ENCODE measurements around the gene CHMP6. TPM values are rescaled to one million over a fixed set of nuclear protein-coding genes. Genes with fewer than 3 reads are reported as not detected.

The CHMP6 gene
- total RNA-seq, 1 donor from 2014 or later = 13.6 TPM

DNA sequence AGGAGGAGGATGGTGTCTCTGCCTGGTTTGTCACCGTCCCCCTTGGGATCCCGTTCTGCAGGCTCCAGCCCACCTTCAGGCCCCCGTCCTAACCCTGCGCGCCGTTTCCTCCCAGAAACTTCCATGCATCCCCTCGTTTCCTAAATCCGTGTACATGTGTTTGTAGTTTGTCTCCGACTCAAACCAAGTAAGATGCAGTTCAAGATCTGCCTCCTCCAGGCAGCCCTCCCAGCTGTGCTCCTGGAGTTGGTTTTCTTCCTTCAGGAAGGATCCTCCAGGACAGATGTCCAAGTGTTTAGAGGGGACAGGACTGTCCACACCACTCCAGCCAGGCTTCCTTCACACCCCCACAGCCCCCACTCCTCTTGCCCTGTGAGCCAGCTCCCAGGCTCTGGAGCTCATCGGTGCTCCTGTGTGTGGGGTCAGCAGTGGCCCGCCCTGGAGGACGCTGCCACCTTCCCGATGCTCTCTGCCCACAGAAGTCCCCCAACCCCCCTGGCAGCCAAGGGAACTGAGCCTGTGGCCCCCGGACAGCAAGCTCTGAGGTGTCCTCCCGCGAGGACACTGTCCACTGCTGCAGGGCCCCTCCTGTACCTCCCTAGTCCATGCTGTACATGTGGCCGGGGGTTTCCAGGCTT is 54.6 kb downstream of the CHMP6 start:
- ATAC-seq (ENCODE audit: poor library complexity) = no peak
- DNase-seq = no peak
- intact Hi-C loops (cut with DNase I) = no loop called here

DNA sequence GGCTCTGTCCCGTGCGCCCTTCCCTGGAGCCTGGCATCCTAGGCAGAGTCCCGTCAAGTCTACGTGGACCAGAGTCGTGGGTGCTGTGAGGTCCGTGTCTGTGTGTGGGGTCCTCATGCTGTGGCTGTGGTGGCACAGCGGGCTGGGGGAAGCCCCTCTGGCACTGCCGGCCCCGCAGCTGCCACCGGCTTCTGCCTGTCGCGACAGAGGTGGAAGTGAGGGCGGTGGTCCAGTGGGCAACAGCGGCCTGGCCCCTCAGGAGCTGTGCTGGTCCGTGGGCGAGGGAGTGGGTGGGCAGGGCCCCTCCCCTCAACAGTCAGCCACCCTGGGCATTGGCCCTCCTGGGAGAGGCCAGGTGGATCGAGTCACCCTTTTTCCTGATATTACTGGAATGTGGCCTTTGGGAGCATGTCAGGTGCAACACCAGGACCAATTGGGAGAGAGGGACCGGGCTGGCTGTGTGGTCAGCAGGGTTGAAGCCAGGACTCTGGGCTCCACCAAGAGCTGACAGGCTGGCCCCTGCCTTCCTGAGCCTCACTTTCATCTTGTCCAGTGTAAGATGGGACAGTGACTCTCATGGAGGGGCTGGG is 55.2 kb downstream of the CHMP6 start:
- intact Hi-C loops (cut with DNase I) = no loop called here
- DNase-seq (no peak), ATAC-seq (ENCODE audit: poor library complexity) (no peak)

GRCh38 chr17:81048827-81049371 is 57.3 kb downstream of the CHMP6 start:
- no peak for DNase-seq
- intact Hi-C loops (cut with DNase I) = no loop called here
- ATAC-seq (ENCODE audit: poor library complexity) = no peak

DNA sequence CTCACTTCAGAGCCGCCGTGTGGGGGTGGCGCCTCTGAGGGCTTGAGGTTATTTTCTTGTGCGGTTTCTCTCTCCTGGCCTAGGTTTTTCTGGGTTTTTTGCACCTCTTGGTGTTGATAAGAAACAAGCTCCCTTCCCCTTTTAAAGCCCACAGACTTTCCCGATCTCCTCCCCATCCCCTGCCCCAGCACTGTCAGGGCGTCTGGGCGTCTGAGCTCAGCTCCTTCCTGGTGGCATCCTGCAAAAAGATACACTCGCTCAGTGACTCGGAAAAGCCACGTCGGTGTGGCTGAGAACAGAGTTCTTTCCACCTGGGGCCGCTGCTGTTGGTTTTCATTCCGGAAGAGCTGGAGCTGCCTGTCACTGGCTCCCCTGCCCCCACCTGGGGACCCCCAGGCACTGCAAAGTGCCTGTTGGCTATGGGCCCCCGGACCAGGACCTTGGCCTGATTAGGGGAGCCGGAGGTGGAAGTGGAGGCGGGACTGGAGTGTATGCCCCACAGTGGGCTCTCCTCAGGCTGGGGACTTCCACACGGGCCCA is 57.8 kb downstream of the CHMP6 start:
- ATAC-seq (ENCODE audit: poor library complexity) (no peak), DNase-seq (no peak)
- intact Hi-C loops (cut with DNase I) = no loop called here

Other genes with a start within 250 kb of the CHMP6 start
- 34.7 TPM for gene BAIAP2, start 43.3 kb downstream of the CHMP6 start, total RNA-seq
- gene PVALEF, start 173.7 kb downstream of the CHMP6 start, total RNA-seq = not detected
- gene AATK, start 174.4 kb downstream of the CHMP6 start, total RNA-seq = 5.3 TPM
- gene CEP131, start 231.1 kb downstream of the CHMP6 start, total RNA-seq = 11.1 TPM
- gene TEPSIN, start 247.2 kb downstream of the CHMP6 start, total RNA-seq = 13.4 TPM
- gene NDUFAF8, start 247.5 kb downstream of the CHMP6 start, total RNA-seq = 59.4 TPM

All from Right ventricle myocardium superior (tissue), 1 donor.